Measurements from ENCODE around the gene PAM16. TPM values are rescaled to one million over a fixed set of nuclear protein-coding genes. Genes with fewer than 3 reads are reported as not detected.

PAM16 gene
- total and polyA plus RNA-seq, 2 experiments from 2014 or later = 33.0 to 78.9 TPM

DNA sequence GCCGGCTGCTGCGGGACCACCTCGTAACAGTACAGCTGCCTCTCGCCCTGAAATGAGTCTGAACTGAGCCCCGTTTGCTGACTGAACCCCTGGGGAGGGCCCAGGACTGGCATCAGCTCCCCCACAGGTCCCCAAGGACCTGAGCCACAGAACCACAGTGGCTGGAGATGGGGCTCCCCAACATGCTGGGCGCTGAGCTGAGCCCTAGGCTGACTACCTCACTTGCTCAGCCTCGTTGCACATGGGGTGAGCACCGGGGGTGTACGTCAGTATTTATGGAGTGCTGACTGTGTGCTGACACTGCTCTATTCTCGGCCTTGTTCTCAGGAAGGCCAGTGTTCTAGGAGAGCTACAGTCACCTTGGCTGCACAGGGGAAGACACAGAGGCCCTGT, 13.9 kb upstream of the PAM16 start:
- TF ChIP-seq EZH2 (IDR thresholded peaks at IDR 0.05; ENCODE audit: insufficient read depth, poor library complexity, severe bottlenecking) = no peak
- no peak for TF ChIP-seq EZH2phosphoT487 (IDR thresholded peaks at IDR 0.05; ENCODE audit: insufficient read depth, low read depth)
- Histone ChIP-seq H3K27me3 (replicated peaks; ENCODE audit: insufficient read depth) (no peaks in the 10 kb centered on the region), H4K20me1 (ENCODE audit: insufficient read depth) (no peaks in the 10 kb centered on the region), H3K9ac (no peak overlapping the region), H3K4me1 (ENCODE audit: insufficient read depth) (peaks cover 10% of the 10 kb centered on the region), H3K27ac (no peak overlapping the region), H3K79me2 (ENCODE audit: insufficient read depth) (no peaks in the 10 kb centered on the region), H3K4me3 (no peak overlapping the region), H2AFZ (no peak overlapping the region), H3K9me2 (ENCODE audit: insufficient read depth) (no peaks in the 10 kb centered on the region), H3K9me3 (ENCODE audit: low read depth) (no peaks in the 10 kb centered on the region), H3K4me2 (ENCODE audit: unreplicated experiment) (no peak overlapping the region), H3F3A (ENCODE audit: insufficient read depth) (0 out of 2 replicates have a peak, but pooled peaks cover 9% of the 10 kb centered on the region), H3K36me3 (ENCODE audit: low read depth) (no peaks in the 10 kb centered on the region)
- WGBS, 2 experiments (ENCODE audit: low coverage in 1 of 2, low lambda C conversion rate in 2 of 2, missing lambda C conversion rate in 2 of 2) = 93 to 95% methylated on average over 8 to 10 of the region's 10 CpGs
- no peak for DNase-seq
- in situ Hi-C loops (cut with MboI) = no loop called here

DNA sequence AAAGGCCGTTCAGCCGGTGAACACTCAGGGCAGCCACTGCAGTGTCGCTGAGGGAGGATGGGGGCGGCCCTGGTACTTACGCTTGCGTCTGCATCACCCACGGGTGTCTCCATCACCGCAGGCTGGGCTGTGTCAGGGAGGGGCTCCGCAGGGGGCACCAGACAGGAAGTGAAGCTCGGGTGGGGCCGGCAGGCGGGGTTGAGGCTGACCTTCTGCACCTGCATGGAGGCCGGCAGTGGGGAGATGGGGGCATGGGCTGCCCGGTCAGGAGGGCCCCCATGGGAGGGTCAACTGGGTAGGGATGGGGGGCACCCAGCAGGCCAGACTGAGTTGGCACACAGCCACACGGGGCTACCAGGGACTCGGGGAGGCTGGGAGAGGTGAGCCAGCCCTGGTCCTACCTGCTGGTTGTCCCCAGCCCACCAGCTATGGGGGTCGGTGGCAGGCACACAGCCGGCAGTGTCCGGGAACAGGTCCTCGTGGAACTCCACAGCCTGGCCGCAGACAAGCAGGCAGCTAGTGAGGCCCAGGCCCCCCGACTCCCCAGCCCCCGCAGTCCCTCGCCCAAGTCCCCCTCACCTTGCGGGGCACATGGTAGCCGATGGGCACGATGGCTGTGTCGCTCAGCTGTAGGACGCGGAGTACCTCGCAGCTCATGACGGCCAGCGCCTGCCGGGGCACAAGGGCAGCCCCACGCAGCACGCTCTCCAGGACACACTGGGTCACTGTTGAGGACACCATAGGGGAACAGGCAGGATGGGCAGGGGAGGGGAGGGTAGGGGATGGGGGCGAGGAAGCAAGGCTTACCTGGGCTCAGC, 13.3 kb upstream of the PAM16 start:
- 90 to 97% methylated on average over 19 to 36 of the region's 37 CpGs for WGBS, 2 experiments (ENCODE audit: low coverage in 1 of 2, low lambda C conversion rate in 2 of 2, missing lambda C conversion rate in 2 of 2)
- no peaks in the 10 kb centered on the region for H3K36me3 ChIP-seq (ENCODE audit: low read depth)
- in situ Hi-C loops (cut with MboI) = no loop called here
- peaks cover 9% of the 10 kb centered on the region for H3K4me1 ChIP-seq (ENCODE audit: insufficient read depth)
- 0 out of 2 replicates have a peak, but pooled peaks cover 4% of the 10 kb centered on the region for H3F3A ChIP-seq (ENCODE audit: insufficient read depth)
- H3K9me2 ChIP-seq (ENCODE audit: insufficient read depth) = no peaks in the 10 kb centered on the region
- no peaks in the 10 kb centered on the region for H3K79me2 ChIP-seq (ENCODE audit: insufficient read depth)
- no peak overlapping the region for H2AFZ ChIP-seq
- H4K20me1 ChIP-seq (ENCODE audit: insufficient read depth) = no peaks in the 10 kb centered on the region
- no peak for TF ChIP-seq EZH2 (IDR thresholded peaks at IDR 0.05; ENCODE audit: insufficient read depth, poor library complexity, severe bottlenecking)
- TF ChIP-seq EZH2phosphoT487 (IDR thresholded peaks at IDR 0.05; ENCODE audit: insufficient read depth, low read depth) = no peak
- no peak overlapping the region for H3K4me3 ChIP-seq
- H3K27ac ChIP-seq = no peak overlapping the region
- H3K4me2 ChIP-seq (ENCODE audit: unreplicated experiment) = no peak overlapping the region
- no peak for DNase-seq
- no peaks in the 10 kb centered on the region for H3K27me3 ChIP-seq (replicated peaks; ENCODE audit: insufficient read depth)
- H3K9ac ChIP-seq = no peak overlapping the region
- H3K9me3 ChIP-seq (ENCODE audit: low read depth) = no peaks in the 10 kb centered on the region

DNA sequence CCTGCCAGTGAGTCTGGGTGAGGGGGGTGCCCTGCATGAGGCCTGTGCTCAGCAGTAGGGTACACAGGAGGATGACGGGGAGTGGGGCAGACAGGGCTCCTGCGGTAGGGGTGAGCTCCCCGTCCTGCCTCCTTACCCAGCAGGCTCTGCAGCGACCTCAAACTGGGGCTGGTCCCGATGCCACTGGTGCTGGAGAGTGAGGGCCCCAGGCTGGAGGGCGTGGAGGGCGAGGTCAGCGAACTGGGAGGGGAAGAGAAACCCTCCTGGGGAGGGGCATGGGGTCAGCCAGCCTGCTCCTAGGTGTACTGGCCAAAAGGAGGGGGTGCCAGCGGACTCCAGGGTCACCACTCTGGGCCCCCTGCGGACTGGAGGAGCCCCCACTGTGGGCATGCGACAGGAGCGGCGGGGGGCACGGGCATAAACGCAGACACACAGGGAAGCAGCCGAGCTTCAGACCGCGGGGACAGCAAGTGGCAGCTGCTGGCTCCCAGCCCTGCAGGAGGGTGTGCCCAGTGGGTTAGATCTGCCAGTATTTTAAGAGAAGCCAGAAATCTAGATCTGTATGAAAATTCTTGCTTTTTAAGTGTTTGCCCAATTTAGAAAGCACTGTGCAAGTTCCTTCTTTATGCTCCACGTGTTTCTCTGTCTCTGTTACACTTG, 11.5 kb upstream of the PAM16 start:
- Histone ChIP-seq H4K20me1 (ENCODE audit: insufficient read depth) (no peaks in the 10 kb centered on the region), H3K9ac (no peak overlapping the region), H3K27me3 (replicated peaks; ENCODE audit: insufficient read depth) (no peaks in the 10 kb centered on the region), H3K9me3 (ENCODE audit: low read depth) (no peaks in the 10 kb centered on the region), H2AFZ (no peak overlapping the region), H3K4me1 (ENCODE audit: insufficient read depth) (no peaks in the 10 kb centered on the region), H3F3A (ENCODE audit: insufficient read depth) (no peaks in the 10 kb centered on the region), H3K27ac (no peak overlapping the region), H3K36me3 (ENCODE audit: low read depth) (no peaks in the 10 kb centered on the region), H3K79me2 (ENCODE audit: insufficient read depth) (no peaks in the 10 kb centered on the region), H3K9me2 (ENCODE audit: insufficient read depth) (no peaks in the 10 kb centered on the region), H3K4me3 (no peak overlapping the region), H3K4me2 (ENCODE audit: unreplicated experiment) (no peak overlapping the region)
- in situ Hi-C loops (cut with MboI) = no loop called here
- TF ChIP-seq EZH2 (IDR thresholded peaks at IDR 0.05; ENCODE audit: insufficient read depth, poor library complexity, severe bottlenecking) (no peak), EZH2phosphoT487 (IDR thresholded peaks at IDR 0.05; ENCODE audit: insufficient read depth, low read depth) (no peak)
- 75 to 79% methylated on average over 18 to 19 of the region's 19 CpGs for WGBS, 2 experiments (ENCODE audit: low coverage in 1 of 2, low lambda C conversion rate in 2 of 2, missing lambda C conversion rate in 2 of 2)
- DNase-seq = no peak

DNA sequence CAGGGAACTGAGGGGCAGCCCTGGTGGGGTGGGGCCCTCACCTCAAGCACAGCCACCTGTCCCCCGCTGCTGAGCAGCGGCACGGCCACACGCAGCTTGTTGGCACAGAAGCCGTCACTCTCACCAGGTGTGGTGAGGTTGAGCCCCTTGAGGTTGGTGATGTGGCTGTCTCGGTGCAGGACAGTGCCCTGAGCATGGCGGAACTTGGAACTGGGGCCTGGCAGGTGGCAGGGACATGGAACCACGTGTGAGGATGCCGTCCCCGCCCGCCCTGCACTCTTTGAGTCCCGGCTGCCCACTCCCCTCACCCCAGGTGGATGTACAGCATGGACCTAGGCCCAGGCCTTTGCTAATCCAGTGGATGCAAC, 10.8 kb upstream of the PAM16 start:
- Histone ChIP-seq H3K9ac (no peak overlapping the region), H3K27me3 (replicated peaks; ENCODE audit: insufficient read depth) (no peaks in the 10 kb centered on the region), H3K9me2 (ENCODE audit: insufficient read depth) (no peaks in the 10 kb centered on the region), H3K36me3 (ENCODE audit: low read depth) (no peaks in the 10 kb centered on the region), H4K20me1 (ENCODE audit: insufficient read depth) (no peaks in the 10 kb centered on the region), H3K27ac (no peak overlapping the region), H2AFZ (no peak overlapping the region), H3K4me3 (no peak overlapping the region), H3F3A (ENCODE audit: insufficient read depth) (no peaks in the 10 kb centered on the region), H3K4me2 (ENCODE audit: unreplicated experiment) (no peak overlapping the region), H3K79me2 (ENCODE audit: insufficient read depth) (no peaks in the 10 kb centered on the region), H3K4me1 (ENCODE audit: insufficient read depth) (no peaks in the 10 kb centered on the region), H3K9me3 (ENCODE audit: low read depth) (no peaks in the 10 kb centered on the region)
- 90 to 91% methylated on average over 11 to 12 of the region's 12 CpGs for WGBS, 2 experiments (ENCODE audit: low coverage in 1 of 2, low lambda C conversion rate in 2 of 2, missing lambda C conversion rate in 2 of 2)
- in situ Hi-C loops (cut with MboI) = no loop called here
- DNase-seq = no peak
- TF ChIP-seq EZH2 (IDR thresholded peaks at IDR 0.05; ENCODE audit: insufficient read depth, poor library complexity, severe bottlenecking) (no peak), EZH2phosphoT487 (IDR thresholded peaks at IDR 0.05; ENCODE audit: insufficient read depth, low read depth) (no peak)

Data from GM23248 (cell line).